HG03521 (cell line): ENCODE results near the gene MTA3.

Source experiments
- ATAC-seq: cut with Tn5 transposase; IDR thresholded peaks from one replicate; pipeline ENCODE4 v1.9.1; 2021; ENCODE audit warnings: mild to moderate bottlenecking, moderate library complexity; ENCODE audit not compliant: unreplicated experiment

The MTA3 gene

GRCh38 chr2:42756966-42757513 lies 188.6 kb downstream of the MTA3 start:
- ATAC-seq, result no peak

- no peak for ATAC-seq
Measured at GRCh38 chr2:42757981-42758740, 189.7 kb downstream of the MTA3 start.

GRCh38 chr2:42758751-42759150 lies 190.3 kb downstream of the MTA3 start:
- no peak for ATAC-seq

GRCh38 chr2:42761554-42761953 lies 193.1 kb downstream of the MTA3 start:
- no peak for ATAC-seq

GRCh38 chr2:42762155-42762554 lies 193.7 kb downstream of the MTA3 start:
- ATAC-seq, result no peak

- no peak for ATAC-seq
Measured at GRCh38 chr2:42762823-42763804, 194.7 kb downstream of the MTA3 start.

- no peak for ATAC-seq
Measured at GRCh38 chr2:42764096-42764495, 195.7 kb downstream of the MTA3 start, which contains the start of gene OXER1. Gene OXER1, minus strand, starts transcription at chr2:42764135. Its CDS starts 73 bp downstream, at chr2:42764062.

GRCh38 chr2:42764901-42765300 lies 196.5 kb downstream of the MTA3 start:
- no peak for ATAC-seq

GRCh38 chr2:42765686-42766085 lies 197.3 kb downstream of the MTA3 start:
- no peak for ATAC-seq

- ATAC-seq, result no peak
Measured at GRCh38 chr2:42767080-42767898, 198.9 kb downstream of the MTA3 start.

GRCh38 chr2:42767899-42768705 lies 199.7 kb downstream of the MTA3 start:
- no peak for ATAC-seq

GRCh38 chr2:42768706-42769256 lies 200.3 kb downstream of the MTA3 start:
- no peak for ATAC-seq

GRCh38 chr2:42769583-42770287 lies 201.3 kb downstream of the MTA3 start:
- ATAC-seq, result no peak

GRCh38 chr2:42770288-42771131 lies 202.1 kb downstream of the MTA3 start:
- no peak for ATAC-seq

- no peak for ATAC-seq
Measured at GRCh38 chr2:42771546-42772153, 203.2 kb downstream of the MTA3 start.

GRCh38 chr2:42775186-42775585 lies 206.8 kb downstream of the MTA3 start:
- no peak for ATAC-seq

GRCh38 chr2:42775810-42776209 lies 207.4 kb downstream of the MTA3 start:
- ATAC-seq, result no peak
